ENCODE measurements around the gene LENG9. TPM values are rescaled to one million over a fixed set of nuclear protein-coding genes. Genes with fewer than 3 reads are reported as not detected.

The LENG9 gene
- total and polyA plus RNA-seq, 2 of the 13 experiments (the other 11 are each of a cell fraction or from before 2014, with no cell fraction given), result 0.75 to 2.9 TPM

- TF ChIP-seq NCOR1 (IDR thresholded peaks at IDR 0.05; ENCODE audit: borderline replicate concordance, low read length) (peak; percentile 41; the same call in 1 of the 2 replicates), HNF1A (IDR thresholded peaks at IDR 0.05; ENCODE audit: low read depth) (no peak), HNF1A (CRISPR knock-in tag; IDR thresholded peaks at IDR 0.05; ENCODE audit: borderline replicate concordance) (peak; percentile 70; the same call in 1 of the 2 replicates), ETV6 (CRISPR knock-in tag; conservative IDR thresholded peaks at IDR 0.05) (no peak), EP300 (IDR thresholded peaks at IDR 0.05; ENCODE audit: low read depth in 2 of 2, low read length in 2 of 2) (peak; percentile 73 to 76; a peak in 2 of 4 replicates), EP300 (CRISPR knock-in tag; IDR thresholded peaks at IDR 0.05; ENCODE audit: borderline replicate concordance) (peak; percentile 77), MXD4 (CRISPR knock-in tag; IDR thresholded peaks at IDR 0.05) (no peak), LCORL (IDR thresholded peaks at IDR 0.05) (no peak), LCORL (CRISPR knock-in tag; IDR thresholded peaks at IDR 0.05) (peak; percentile 57; the same call in 1 of the 2 replicates), ZNF317 (CRISPR knock-in tag; IDR thresholded peaks at IDR 0.05) (peak; percentile 32; the same call in 1 of the 2 replicates), HNRNPL (IDR thresholded peaks at IDR 0.05; ENCODE audit: low read depth, low read length) (peak; percentile 97), AGO2 (optimal IDR thresholded peaks at IDR 0.05; ENCODE audit: low read depth, low read length) (peak; percentile 72), PCBP1 (IDR thresholded peaks at IDR 0.05; ENCODE audit: borderline replicate concordance, low read depth, low read length) (0 out of 2 replicates have a peak, but pooled peaks have one; percentile 38), ESRRA (CRISPR knock-in tag; IDR thresholded peaks at IDR 0.05; ENCODE audit: low read depth) (no peak), SP1 (IDR thresholded peaks at IDR 0.05) (no peak), SP1 (CRISPR knock-in tag; IDR thresholded peaks at IDR 0.05) (peak; percentile 47; the same call in 1 of the 2 replicates), ZNF530 (CRISPR knock-in tag; IDR thresholded peaks at IDR 0.05; ENCODE audit: low read depth) (no peak), ZNF264 (CRISPR knock-in tag; IDR thresholded peaks at IDR 0.05) (0 out of 2 replicates have a peak, but pooled peaks have one; percentile 13), HIC2 (CRISPR knock-in tag; IDR thresholded peaks at IDR 0.05; ENCODE audit: low read depth) (peak; percentile 18; the same call in 1 of the 2 replicates), TAF1 (CRISPR knock-in tag; IDR thresholded peaks at IDR 0.05) (0 out of 2 replicates have a peak, but pooled peaks have one; percentile 32), MIER2 (CRISPR knock-in tag; IDR thresholded peaks at IDR 0.05) (no peak), GATAD2A (CRISPR knock-in tag; IDR thresholded peaks at IDR 0.05) (peak; percentile 45; the same call in 1 of the 2 replicates), HINFP (CRISPR knock-in tag; IDR thresholded peaks at IDR 0.05; ENCODE audit: low read depth) (no peak; the same call in 1 of the 2 replicates)
These were observed 43.0 kb downstream of the LENG9 start (continued) for GRCh38 chr19:54420383-54421168.

All from HepG2 (cell line).